OCI-LY7 (cell line): ENCODE data around the gene PCDHGA4.

ENCODE experiments used
- CTCF ChIP-seq: fragments of 200-600 bp; sonication (generic); conservative IDR thresholded peaks from 2 replicates; pipeline ENCODE4 v1.5.1; 2014; ENCODE audit warnings: mild to moderate bottlenecking, antibody characterized with exemption, low read length, moderate library complexity, mixed read lengths
- EZH2phosphoT487 ChIP-seq: fragments of 200-600 bp; sonication (generic); IDR thresholded peaks from 2 replicates; pipeline ENCODE4 v1.6.1; 2018; ENCODE audit warnings: low read depth, borderline replicate concordance, mild to moderate bottlenecking, mixed run types, antibody characterized with exemption, low read length, moderate library complexity, mixed read lengths

GRCh38 chr5:141351591-141351990 is 3.2 kb upstream of the PCDHGA4 start:
- TF ChIP-seq CTCF (no peak), EZH2phosphoT487 (no peak)
